Measurements from ENCODE around the gene RNU5D-1. TPM values are rescaled to one million over a fixed set of nuclear protein-coding genes. Genes with fewer than 3 reads are reported as not detected.

Gene RNU5D-1
- total and polyA plus RNA-seq, 2 of the 13 experiments (the other 11 are each of a cell fraction or from before 2014, with no cell fraction given): 165 TPM; not detected in 1

- TF ChIP-seq FOSL1 (CRISPR knock-in tag; IDR thresholded peaks at IDR 0.05; ENCODE audit: borderline replicate concordance) (no peak; the same call in 1 of the 2 replicates), REST (IDR thresholded peaks at IDR 0.05; ENCODE audit: borderline replicate concordance in 1 of 2, low read depth in 1 of 2, low read length in 2 of 2) (no peak), ZNF256 (CRISPR knock-in tag; conservative IDR thresholded peaks at IDR 0.05) (no peak), HNRNPLL (IDR thresholded peaks at IDR 0.05; ENCODE audit: low read depth, low read length, poor library complexity, severe bottlenecking) (no peak), ZBTB25 (CRISPR knock-in tag; IDR thresholded peaks at IDR 0.05) (no peak), ONECUT2 (CRISPR knock-in tag; IDR thresholded peaks at IDR 0.05) (peak; percentile 99), SIX1 (CRISPR knock-in tag; IDR thresholded peaks at IDR 0.05; ENCODE audit: borderline replicate concordance) (peak; percentile 73), PHF5A (CRISPR knock-in tag; IDR thresholded peaks at IDR 0.05; ENCODE audit: low read depth, unreplicated experiment) (peak; percentile 87), TCF7 (IDR thresholded peaks at IDR 0.05; ENCODE audit: low read depth) (peak; percentile 84), ARID4A (CRISPR knock-in tag; IDR thresholded peaks at IDR 0.05; ENCODE audit: borderline replicate concordance) (peak; percentile 45; the same call in 1 of the 2 replicates), RARG (CRISPR knock-in tag; IDR thresholded peaks at IDR 0.05; ENCODE audit: low read depth) (no peak), ZNF766 (CRISPR knock-in tag; IDR thresholded peaks at IDR 0.05; ENCODE audit: borderline replicate concordance) (peak; percentile 27; the same call in 1 of the 2 replicates), TEAD2 (CRISPR knock-in tag; IDR thresholded peaks at IDR 0.05) (no peak), ZNF414 (CRISPR knock-in tag; IDR thresholded peaks at IDR 0.05) (peak; percentile 59; the same call in 1 of the 2 replicates), JARID2 (CRISPR knock-in tag; IDR thresholded peaks at IDR 0.05; ENCODE audit: insufficient replicate concordance) (no peak)
Observed at GRCh38 chr1:44681905-44682882, 48.8 kb downstream of the RNU5D-1 start (continued).

Data from HepG2 (cell line).